HepG2 (cell line): ENCODE data around the gene PDK2. TPM values are rescaled to one million over a fixed set of nuclear protein-coding genes. Genes with fewer than 3 reads are reported as not detected.

Source experiments
- ATAC-seq: fragments of 200-7000 bp; cut with Tn5 transposase; 3 replicates; pipeline ENCODE4 v1.9.1; 2020; ENCODE audit warnings: mild to moderate bottlenecking, moderate library complexity
- BruUV-seq: library from RNA; stranded (reverse); fragments of 400-500 nt; replicated peaks from 2 replicates; lab custom pipeline; 2021; lab: Mats Ljungman, UMichigan
- CTCF ChIA-PET: fragments of 300-600 bp; formaldehyde crosslinking; extraction: SDS; loops from one replicate; lab custom pipeline; 2021; ENCODE audit warnings: low total read pairs, inconsistent platforms, low intra/inter-chr PET ratio; lab: Yijun Ruan, JAX
- POLR2A ChIA-PET: fragments of 350-600 bp; sonication (Branson Sonifier 250); formaldehyde crosslinking; loops from one replicate; lab custom pipeline; 2020; ENCODE audit warnings: antibody characterized with exemption, inconsistent platforms; lab: Yijun Ruan, JAX
- DNase-seq: peaks from one replicate; pipeline ENCODE4 v3.0.0-alpha.2; 2015; ENCODE audit warnings: low spot score
- FAIRE-seq: peaks from 3 replicates; lab custom pipeline; 2011; peaks lifted over from hg19 to GRCh38; lab: Jason Lieb, UNC
- H2AFZ ChIP-seq: one replicate; pipeline ENCODE4 v1.6.1; 2011; ENCODE audit warnings: low read length, inconsistent platforms
- H3K27ac ChIP-seq: fragments of 300-600 bp; 3 replicates; pipeline ENCODE4 v1.8.0; 2011; ENCODE audit warnings: mixed run types, mild to moderate bottlenecking, mixed read lengths, low read length, inconsistent platforms; ENCODE audit not compliant: insufficient read depth; ENCODE audit errors: extremely low read length
- H3K27me3 ChIP-seq, 2 experiments: fragments of 200-600 bp in 1 of 2; 2 replicates in 1 of 2; 3 replicates in 1 of 2; pipeline versions ENCODE4 v1.6.0 to v1.8.0; 2011; ENCODE audit warnings: low read length in 2 of 2, mild to moderate bottlenecking in 2 of 2, moderate library complexity in 2 of 2, inconsistent platforms in 1 of 2; ENCODE audit not compliant: insufficient read depth in 2 of 2, control insufficient read depth in 1 of 2
- H3K36me3 ChIP-seq, 2 experiments: fragments of 200-600 bp in 1 of 2; replicated peaks in 1 of 2; 2 replicates in 1 of 2; 3 replicates in 1 of 2; pipeline versions ENCODE4 v1.5.1 to v1.8.0; 2011; ENCODE audit warnings: low read length in 2 of 2, inconsistent platforms in 1 of 2; ENCODE audit not compliant: insufficient read depth in 2 of 2, control insufficient read depth in 1 of 2
- H3K4me1 ChIP-seq: 2 replicates; pipeline ENCODE4 v1.5.1; 2012; ENCODE audit warnings: low read length, inconsistent platforms; ENCODE audit not compliant: insufficient read depth
- H3K4me2 ChIP-seq: 2 replicates; pipeline ENCODE4 v1.6.0; 2011; ENCODE audit warnings: low read depth, low read length, inconsistent platforms
- H3K4me3 ChIP-seq, 3 experiments: fragments of 200-600 bp in 1 of 3; sonication (generic), shearing (Covaris generic) in 1 of 3; replicated peaks in 1 of 3; 2 replicates each; pipeline ENCODE4 v1.5.1; 2011 to 2016; ENCODE audit warnings: low read length in 3 of 3, inconsistent platforms in 2 of 3, low read depth in 2 of 3, mild to moderate bottlenecking in 2 of 3, control low read depth in 1 of 3, mixed read lengths in 1 of 3; ENCODE audit not compliant: insufficient read depth in 1 of 3
- H3K79me2 ChIP-seq: one replicate; pipeline ENCODE4 v1.6.1; 2011; ENCODE audit warnings: low read length, inconsistent platforms; ENCODE audit not compliant: insufficient read depth
- H3K9ac ChIP-seq: 2 replicates; pipeline ENCODE4 v1.6.0; 2011; ENCODE audit warnings: mild to moderate bottlenecking, low read depth, low read length, inconsistent platforms; ENCODE audit not compliant: insufficient read depth
- H3K9me3 ChIP-seq: 2 replicates; pipeline ENCODE4 v1.5.1; 2012; ENCODE audit warnings: mild to moderate bottlenecking, low read length
- H4K20me1 ChIP-seq: 2 replicates; pipeline ENCODE4 v1.6.0; 2011; ENCODE audit warnings: inconsistent platforms, mild to moderate bottlenecking, low read length, moderate library complexity; ENCODE audit not compliant: insufficient read depth
- CBX1 ChIP-seq: IDR thresholded peaks from one replicate; pipeline ENCODE4 v1.6.1; 2016; ENCODE audit warnings: antibody characterized with exemption, low read depth
- KLF16 ChIP-seq, 2 experiments: sonication (generic) in 1 of 2; formaldehyde crosslinking in 1 of 2; IDR thresholded peaks; 2 replicates each; pipeline versions ENCODE4 v1.6.1 to v1.8.0; 2016 to 2023; ENCODE audit warnings: missing genetic modification reagents in 2 of 2, missing compliant biosample characterization in 1 of 2
- MAFG ChIP-seq: sonication (generic); formaldehyde crosslinking; IDR thresholded peaks from 2 replicates; pipeline ENCODE4 v1.5.1; 2020; ENCODE audit warnings: mild to moderate bottlenecking, missing genetic modification reagents
- ZBTB40 ChIP-seq, 2 experiments: fragments of 450-650 bp in 1 of 2; sonication (generic) in 1 of 2; formaldehyde crosslinking in 1 of 2; IDR thresholded peaks; 2 replicates each; pipeline versions ENCODE4 v1.6.1 to v1.8.0; 2016 to 2022; ENCODE audit warnings: antibody characterized with exemption in 1 of 2, mild to moderate bottlenecking in 1 of 2, missing genetic modification reagents in 1 of 2
- ZNF576 ChIP-seq: sonication (generic); formaldehyde crosslinking; IDR thresholded peaks from 2 replicates; pipeline ENCODE4 v1.4.0; 2020; ENCODE audit warnings: mild to moderate bottlenecking, missing genetic modification reagents
- ZNF740 ChIP-seq: sonication (generic); formaldehyde crosslinking; IDR thresholded peaks from 2 replicates; pipeline ENCODE4 v1.4.0; 2020; ENCODE audit warnings: missing genetic modification reagents
- ZNF800 ChIP-seq: sonication (generic); formaldehyde crosslinking; IDR thresholded peaks from 2 replicates; pipeline ENCODE4 v1.4.0; 2020; ENCODE audit warnings: missing genetic modification reagents
- ZSCAN25 ChIP-seq: sonication (generic); formaldehyde crosslinking; IDR thresholded peaks from 2 replicates; pipeline ENCODE4 v1.8.0; 2022; ENCODE audit warnings: mild to moderate bottlenecking, missing genetic modification reagents
- whole genome bisulfite sequencing: methylation state at CpG from one replicate; pipeline ENCODE4 v1.1.6; 2017; ENCODE audit warnings: low lambda C conversion rate; 5-methylcytosine and 5-hydroxymethylcytosine counted together
- in situ Hi-C: cut with HindIII; loops from 2 replicates; pipeline ENCODE4 v1.10.0; 2017; ENCODE audit warnings: low pct_unique_long_range_greater_than_20kb; ENCODE audit not compliant: extremely low pct_ligation_motif_present
- intact Hi-C: fragments of 100-400 bp; cut with micrococcal nuclease; formaldehyde crosslinking; loops from one replicate; pipeline ENCODE4 v1.10.0; 2022; ENCODE audit not compliant: unreplicated experiment
- polyA plus RNA-seq, 8 experiments: library from polyadenylated mRNA; depleted of rRNA in 3 of 8; stranded (reverse) in 7 of 8; unstranded in 1 of 8; fragments of >200 nt; fragmentation: Illumina TruSeq in 4 of 8; extraction: Trizol in 4 of 8; gene quantifications; 2 replicates each; pipeline versions ENCODE4 v1.2.1 to v1.2.3, GENCODE V29; 2011 to 2016; ENCODE audit warnings: low read depth in 4 of 8, missing spikeins in 1 of 8, mixed read lengths in 1 of 8; ENCODE audit not compliant: insufficient read depth in 1 of 8
- total RNA-seq, 5 experiments: library from RNA; depleted of rRNA; stranded (reverse); fragments of >200 nt; fragmentation: Illumina TruSeq; extraction: Trizol; gene quantifications; 2 replicates each; pipeline ENCODE4 v1.2.3, GENCODE V29; 2016; ENCODE audit warnings: low read depth in 1 of 5

Gene PDK2
- total and polyA plus RNA-seq, 2 of the 13 experiments (the other 11 are each of a cell fraction or from before 2014, with no cell fraction given) = 18.5 to 59.7 TPM

GRCh38 chr17:50161023-50161910, 66.1 kb downstream of the PDK2 start:
- peak overlapping the region; percentile 82 for H2AFZ ChIP-seq
- DNase-seq (peak; percentile 78), ATAC-seq (peak; percentile 95), FAIRE-seq (peak; percentile 90)
- 3% methylated on average over 38 of the region's 53 CpGs for WGBS
- POLR2A ChIA-PET = interaction anchor here (1.1 kb wide), 1 partner anchor 9 kb away, joined by 4 read pairs; no protein-coding TSS in a partner anchor
- peak overlapping the region; percentile 19 to 68 (median 42) for H3K4me3 ChIP-seq
- H3K9me3 ChIP-seq = no peaks in the 10 kb centered on the region
- BruUV-seq = no TSS peak
- CTCF ChIA-PET = interaction anchor here (0.9 to 2.5 kb wide), 5 partner anchors 21 to 136 kb away, joined by 3 to 32 read pairs (median 6); no protein-coding TSS in a partner anchor
- intact Hi-C loops = loop anchor here (1.0 kb wide), 2 partner anchors 21 to 43 kb away; no protein-coding TSS in a partner anchor
- H3K4me1 ChIP-seq = peaks cover 15% of the 10 kb centered on the region
- in situ Hi-C loops = loop anchor here (5.0 kb wide), 1 partner anchor 44 kb away; no protein-coding TSS in a partner anchor
- no peak overlapping the region for H3K27ac ChIP-seq
- H3K79me2 ChIP-seq = no peaks in the 10 kb centered on the region
- H3K36me3 ChIP-seq = no peaks in the 10 kb centered on the region
- peaks cover 8 to 60% of the 10 kb centered on the region in 2 experiments; a peak in 3 of 5 replicates for H3K27me3 ChIP-seq
- H3K9ac ChIP-seq = no peak overlapping the region
- no peaks in the 10 kb centered on the region for H4K20me1 ChIP-seq
- H3K4me2 ChIP-seq = peak overlapping the region; percentile 97
- TF ChIP-seq ZNF740 (no peak), KLF16 (CRISPR knock-in tag; IDR thresholded peaks at IDR 0.05) (peak in 1 of 2 experiments; percentile 71; a peak in 2 of 4 replicates), ZNF576 (CRISPR knock-in tag) (no peak), ZNF800 (CRISPR knock-in tag) (no peak), MAFG (CRISPR knock-in tag) (no peak), ZSCAN25 (CRISPR knock-in tag) (peak; percentile 36; the same call in 1 of the 2 replicates), ZBTB40 (IDR thresholded peaks at IDR 0.05) (no peak), ZBTB40 (CRISPR knock-in tag; IDR thresholded peaks at IDR 0.05) (0 out of 2 replicates have a peak, but pooled peaks have one; percentile 15), CBX1 (no peak)
